T-helper 1 cell treated with Interleukin-12 subunit alpha and Interleukin-12 subunit beta and Interleukin-4 antibody, amounts not matched to agents 30 μg/mL and 1 μg/mL, for 36 hours (primary cell): Measurements from ENCODE around the gene CCSER1.

ENCODE experiments used
- H3K27ac Mint-ChIP-seq: one replicate; pipeline ENCODE4 v1.8.0; 2021; ENCODE audit warnings: mild to moderate bottlenecking, mixed read lengths
- H3K27me3 Mint-ChIP-seq: one replicate; pipeline ENCODE4 v1.8.0; 2021; ENCODE audit warnings: low read depth, mixed read lengths
- H3K36me3 Mint-ChIP-seq: one replicate; pipeline ENCODE4 v1.8.0; 2021; ENCODE audit warnings: low read depth, mixed read lengths
- H3K4me1 Mint-ChIP-seq: one replicate; pipeline ENCODE4 v1.8.0; 2021; ENCODE audit warnings: low read depth, mixed read lengths
- H3K4me3 Mint-ChIP-seq: one replicate; pipeline ENCODE4 v1.8.0; 2021; ENCODE audit warnings: mild to moderate bottlenecking, moderate library complexity, mixed read lengths
- H3K9me3 Mint-ChIP-seq: one replicate; pipeline ENCODE4 v1.8.0; 2021; ENCODE audit warnings: mixed read lengths

Gene CCSER1

GRCh38 chr4:90586799-90587198, 459.6 kb downstream of the CCSER1 start:
- H3K27me3 Mint-ChIP-seq = no peaks in the 10 kb centered on the region
- peaks cover 8% of the 10 kb centered on the region for H3K9me3 Mint-ChIP-seq
- no peak overlapping the region for H3K27ac Mint-ChIP-seq
- H3K4me1 Mint-ChIP-seq = no peaks in the 10 kb centered on the region
- no peaks in the 10 kb centered on the region for H3K36me3 Mint-ChIP-seq
- H3K4me3 Mint-ChIP-seq = no peak overlapping the region

GRCh38 chr4:90597927-90598326, 470.7 kb downstream of the CCSER1 start:
- H3K9me3 Mint-ChIP-seq = no peaks in the 10 kb centered on the region
- no peak overlapping the region for H3K4me3 Mint-ChIP-seq
- H3K27me3 Mint-ChIP-seq = no peaks in the 10 kb centered on the region
- no peaks in the 10 kb centered on the region for H3K4me1 Mint-ChIP-seq
- no peak overlapping the region for H3K27ac Mint-ChIP-seq
- H3K36me3 Mint-ChIP-seq = no peaks in the 10 kb centered on the region

- Mint-ChIP-seq H3K36me3 (no peaks in the 10 kb centered on the region), H3K9me3 (no peaks in the 10 kb centered on the region), H3K4me3 (no peak overlapping the region), H3K27me3 (no peaks in the 10 kb centered on the region), H3K27ac (no peak overlapping the region), H3K4me1 (no peaks in the 10 kb centered on the region)
Observed at GRCh38 chr4:90598741-90599140, 471.5 kb downstream of the CCSER1 start.

GRCh38 chr4:90602726-90603125, 475.5 kb downstream of the CCSER1 start:
- no peaks in the 10 kb centered on the region for H3K4me1 Mint-ChIP-seq
- H3K27me3 Mint-ChIP-seq = no peaks in the 10 kb centered on the region
- no peak overlapping the region for H3K4me3 Mint-ChIP-seq
- H3K36me3 Mint-ChIP-seq = no peaks in the 10 kb centered on the region
- no peak overlapping the region for H3K27ac Mint-ChIP-seq
- no peaks in the 10 kb centered on the region for H3K9me3 Mint-ChIP-seq

- no peaks in the 10 kb centered on the region for H3K27me3 Mint-ChIP-seq
- H3K4me1 Mint-ChIP-seq = no peaks in the 10 kb centered on the region
- H3K4me3 Mint-ChIP-seq = no peak overlapping the region
- no peak overlapping the region for H3K27ac Mint-ChIP-seq
- H3K36me3 Mint-ChIP-seq = no peaks in the 10 kb centered on the region
- no peaks in the 10 kb centered on the region for H3K9me3 Mint-ChIP-seq
Observed at GRCh38 chr4:90603540-90603939, 476.3 kb downstream of the CCSER1 start.

GRCh38 chr4:90606781-90607180, 479.6 kb downstream of the CCSER1 start:
- Mint-ChIP-seq H3K9me3 (no peaks in the 10 kb centered on the region), H3K4me3 (no peak overlapping the region), H3K27me3 (no peaks in the 10 kb centered on the region), H3K4me1 (no peaks in the 10 kb centered on the region), H3K27ac (no peak overlapping the region), H3K36me3 (no peaks in the 10 kb centered on the region)

GRCh38 chr4:90614371-90614770, 487.2 kb downstream of the CCSER1 start:
- no peak overlapping the region for H3K4me3 Mint-ChIP-seq
- H3K27ac Mint-ChIP-seq = no peak overlapping the region
- H3K4me1 Mint-ChIP-seq = no peaks in the 10 kb centered on the region
- H3K36me3 Mint-ChIP-seq = no peaks in the 10 kb centered on the region
- no peaks in the 10 kb centered on the region for H3K27me3 Mint-ChIP-seq
- no peaks in the 10 kb centered on the region for H3K9me3 Mint-ChIP-seq

GRCh38 chr4:90621080-90621479, 493.9 kb downstream of the CCSER1 start:
- Mint-ChIP-seq H3K27me3 (no peaks in the 10 kb centered on the region), H3K27ac (no peak overlapping the region), H3K36me3 (no peaks in the 10 kb centered on the region), H3K4me3 (no peak overlapping the region), H3K9me3 (peaks cover 8% of the 10 kb centered on the region), H3K4me1 (no peaks in the 10 kb centered on the region)

GRCh38 chr4:90624781-90625180, 497.6 kb downstream of the CCSER1 start:
- no peaks in the 10 kb centered on the region for H3K4me1 Mint-ChIP-seq
- H3K36me3 Mint-ChIP-seq = no peaks in the 10 kb centered on the region
- no peak overlapping the region for H3K4me3 Mint-ChIP-seq
- H3K27ac Mint-ChIP-seq = no peak overlapping the region
- H3K27me3 Mint-ChIP-seq = no peaks in the 10 kb centered on the region
- H3K9me3 Mint-ChIP-seq = peaks cover 8% of the 10 kb centered on the region

GRCh38 chr4:90641861-90642599, 514.8 kb downstream of the CCSER1 start:
- no peaks in the 10 kb centered on the region for H3K36me3 Mint-ChIP-seq
- no peaks in the 10 kb centered on the region for H3K27me3 Mint-ChIP-seq
- H3K4me1 Mint-ChIP-seq = no peaks in the 10 kb centered on the region
- H3K4me3 Mint-ChIP-seq = no peak overlapping the region
- no peak overlapping the region for H3K27ac Mint-ChIP-seq
- peaks cover 4% of the 10 kb centered on the region for H3K9me3 Mint-ChIP-seq

- H3K27ac Mint-ChIP-seq = no peak overlapping the region
- H3K4me1 Mint-ChIP-seq = no peaks in the 10 kb centered on the region
- no peak overlapping the region for H3K4me3 Mint-ChIP-seq
- H3K9me3 Mint-ChIP-seq = peaks cover 4% of the 10 kb centered on the region
- no peaks in the 10 kb centered on the region for H3K36me3 Mint-ChIP-seq
- H3K27me3 Mint-ChIP-seq = no peaks in the 10 kb centered on the region
Observed at GRCh38 chr4:90643156-90643555, 516.0 kb downstream of the CCSER1 start.

- Mint-ChIP-seq H3K4me1 (no peaks in the 10 kb centered on the region), H3K4me3 (no peak overlapping the region), H3K27ac (no peak overlapping the region), H3K9me3 (no peaks in the 10 kb centered on the region), H3K36me3 (no peaks in the 10 kb centered on the region), H3K27me3 (no peaks in the 10 kb centered on the region)
Observed at GRCh38 chr4:90648311-90648710, 521.1 kb downstream of the CCSER1 start.

GRCh38 chr4:90648791-90649190, 521.6 kb downstream of the CCSER1 start:
- Mint-ChIP-seq H3K4me1 (no peaks in the 10 kb centered on the region), H3K36me3 (no peaks in the 10 kb centered on the region), H3K27me3 (no peaks in the 10 kb centered on the region), H3K4me3 (no peak overlapping the region), H3K9me3 (no peaks in the 10 kb centered on the region), H3K27ac (no peak overlapping the region)

GRCh38 chr4:90660672-90661071, 533.5 kb downstream of the CCSER1 start:
- no peaks in the 10 kb centered on the region for H3K36me3 Mint-ChIP-seq
- H3K27ac Mint-ChIP-seq = no peak overlapping the region
- no peaks in the 10 kb centered on the region for H3K27me3 Mint-ChIP-seq
- no peak overlapping the region for H3K4me3 Mint-ChIP-seq
- H3K9me3 Mint-ChIP-seq = no peaks in the 10 kb centered on the region
- no peaks in the 10 kb centered on the region for H3K4me1 Mint-ChIP-seq

GRCh38 chr4:90670183-90670582, 543.0 kb downstream of the CCSER1 start:
- H3K4me1 Mint-ChIP-seq = no peaks in the 10 kb centered on the region
- no peak overlapping the region for H3K27ac Mint-ChIP-seq
- no peaks in the 10 kb centered on the region for H3K9me3 Mint-ChIP-seq
- H3K36me3 Mint-ChIP-seq = no peaks in the 10 kb centered on the region
- H3K27me3 Mint-ChIP-seq = no peaks in the 10 kb centered on the region
- H3K4me3 Mint-ChIP-seq = no peak overlapping the region

GRCh38 chr4:90689739-90690138, 562.5 kb downstream of the CCSER1 start:
- H3K36me3 Mint-ChIP-seq = no peaks in the 10 kb centered on the region
- no peaks in the 10 kb centered on the region for H3K4me1 Mint-ChIP-seq
- no peaks in the 10 kb centered on the region for H3K9me3 Mint-ChIP-seq
- no peak overlapping the region for H3K27ac Mint-ChIP-seq
- H3K4me3 Mint-ChIP-seq = no peak overlapping the region
- H3K27me3 Mint-ChIP-seq = no peaks in the 10 kb centered on the region
